SK-N-SH treated with all-trans-retinoic acid at 6 μM for 48 hours (cell line): ENCODE results near the gene EDEM1.

Experiments used
- ATAC-seq: fragments of 200-7000 bp; cut with Tn5 transposase; 3 replicates; pipeline ENCODE4 v1.9.1; 2020; ENCODE audit warnings: mild to moderate bottlenecking, moderate library complexity
- ARNTL ChIP-seq: fragments of 450-650 bp; formaldehyde crosslinking; IDR thresholded peaks from 2 replicates; pipeline ENCODE4 v1.5.0; 2020; ENCODE audit warnings: low read depth, mild to moderate bottlenecking, moderate library complexity, borderline replicate concordance
- BACH2 ChIP-seq: fragments of 250-450 bp; sonication (Bioruptor Pico); IDR thresholded peaks from 2 replicates; pipeline ENCODE4 v1.9.0; 2021; ENCODE audit warnings: mild to moderate bottlenecking, borderline replicate concordance
- CSDC2 ChIP-seq: fragments of 250-450 bp; sonication (Bioruptor Pico); IDR thresholded peaks from 2 replicates; pipeline ENCODE4 v1.5.0; 2020; ENCODE audit warnings: mild to moderate bottlenecking, moderate library complexity
- ESRRG ChIP-seq: fragments of 250-450 bp; sonication (Bioruptor Pico); IDR thresholded peaks from 2 replicates; pipeline ENCODE4 v1.6.1; 2021; ENCODE audit warnings: mild to moderate bottlenecking
- GLIS3 ChIP-seq: fragments of 250-450 bp; sonication (Bioruptor Pico); IDR thresholded peaks from 2 replicates; pipeline ENCODE4 v1.5.0; 2020; ENCODE audit warnings: mild to moderate bottlenecking, moderate library complexity
- OSR1 ChIP-seq: fragments of 250-450 bp; sonication (Bioruptor Pico); IDR thresholded peaks from 2 replicates; pipeline ENCODE4 v1.8.0; 2022; ENCODE audit warnings: moderate library complexity, mild to moderate bottlenecking, inconsistent platforms
- PATZ1 ChIP-seq: fragments of 250-450 bp; sonication (Bioruptor Pico); IDR thresholded peaks from 2 replicates; pipeline ENCODE4 v1.8.0; 2020; ENCODE audit warnings: mild to moderate bottlenecking, moderate library complexity, borderline replicate concordance
- PPARA ChIP-seq: fragments of 250-450 bp; sonication (Bioruptor Pico); IDR thresholded peaks from 2 replicates; pipeline ENCODE4 v1.5.0; 2020; ENCODE audit warnings: mild to moderate bottlenecking, borderline replicate concordance
- RARB ChIP-seq: fragments of 250-450 bp; sonication (Bioruptor Pico); IDR thresholded peaks from 2 replicates; pipeline ENCODE4 v1.8.0; 2021; ENCODE audit warnings: mild to moderate bottlenecking, moderate library complexity
- SNAI2 ChIP-seq: fragments of 250-450 bp; sonication (Bioruptor Pico); IDR thresholded peaks from 2 replicates; pipeline ENCODE4 v1.5.0; 2020; ENCODE audit warnings: mild to moderate bottlenecking, moderate library complexity
- TCF4 ChIP-seq: fragments of 250-450 bp; sonication (Bioruptor Pico); IDR thresholded peaks from 2 replicates; pipeline ENCODE4 v1.8.0; 2021; ENCODE audit warnings: mild to moderate bottlenecking, moderate library complexity, borderline replicate concordance
- TOX ChIP-seq: fragments of 250-450 bp; sonication (Bioruptor Pico); IDR thresholded peaks from 2 replicates; pipeline ENCODE4 v1.8.0; 2021; ENCODE audit warnings: mild to moderate bottlenecking, moderate library complexity, borderline replicate concordance
- TSHZ2 ChIP-seq: fragments of 250-450 bp; sonication (Bioruptor Pico); IDR thresholded peaks from 2 replicates; pipeline ENCODE4 v1.5.0; 2020; ENCODE audit warnings: mild to moderate bottlenecking, moderate library complexity
- ZC3H10 ChIP-seq: fragments of 250-450 bp; sonication (Bioruptor Pico); IDR thresholded peaks from 2 replicates; pipeline ENCODE4 v1.5.1; 2021; ENCODE audit warnings: mild to moderate bottlenecking, moderate library complexity
- ZFP30 ChIP-seq: fragments of 450-650 bp; formaldehyde crosslinking; IDR thresholded peaks from 2 replicates; pipeline ENCODE4 v1.5.0; 2022; ENCODE audit warnings: mild to moderate bottlenecking, moderate library complexity
- ZNF565 ChIP-seq: fragments of 450-650 bp; formaldehyde crosslinking; conservative IDR thresholded peaks from 2 replicates; pipeline ENCODE4 v1.5.0; 2020; ENCODE audit warnings: low read depth, mild to moderate bottlenecking, moderate library complexity
- ZNF70 ChIP-seq: fragments of 450-650 bp; formaldehyde crosslinking; IDR thresholded peaks from 2 replicates; pipeline ENCODE4 v1.5.0; 2020; ENCODE audit warnings: mild to moderate bottlenecking, moderate library complexity
- ZNF8 ChIP-seq: fragments of 450-650 bp; formaldehyde crosslinking; IDR thresholded peaks from 2 replicates; pipeline ENCODE4 v1.5.0; 2020; ENCODE audit warnings: mild to moderate bottlenecking, moderate library complexity
- TF ChIP-seq, protein P1 (sequence below): fragments of 250-450 bp; sonication (Bioruptor Pico); IDR thresholded peaks from 2 replicates; pipeline ENCODE4 v1.5.1; 2021; ENCODE audit warnings: mild to moderate bottlenecking, moderate library complexity
- TF ChIP-seq, protein P2 (sequence below): fragments of 250-450 bp; sonication (Bioruptor Pico); IDR thresholded peaks from 2 replicates; pipeline ENCODE4 v1.5.1; 2020; ENCODE audit warnings: low read depth, mild to moderate bottlenecking, moderate library complexity
- TF ChIP-seq, protein P3 (sequence below): fragments of 250-450 bp; sonication (Bioruptor Pico); IDR thresholded peaks from 2 replicates; pipeline ENCODE4 v1.8.0; 2021; ENCODE audit warnings: low read depth, mild to moderate bottlenecking, moderate library complexity, borderline replicate concordance

The EDEM1 gene

DNA sequence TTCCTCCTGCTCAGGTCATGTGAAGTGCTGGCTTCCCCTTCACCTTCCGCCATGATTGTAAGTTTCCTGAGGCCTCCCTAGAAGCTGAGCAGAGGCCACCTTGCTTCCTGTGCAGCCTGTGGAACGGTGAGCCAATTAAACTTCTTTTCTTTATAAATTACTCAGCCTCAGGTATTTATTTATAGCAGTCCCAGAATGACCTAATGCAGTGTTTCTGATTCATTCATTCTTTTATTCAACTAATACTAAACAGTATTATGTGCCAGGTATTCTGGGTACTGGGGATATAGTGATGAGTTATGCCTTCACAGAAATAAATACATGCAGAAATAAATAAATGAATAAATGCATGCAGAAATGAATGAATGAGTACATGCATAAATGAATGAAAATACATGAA is 41.9 kb downstream of the EDEM1 start:
- TF ChIP-seq TSHZ2 (CRISPR knock-in tag) (no peak), PPARA (CRISPR knock-in tag) (no peak), ZNF565 (CRISPR knock-in tag) (no peak), CSDC2 (CRISPR knock-in tag) (no peak), ZNF70 (CRISPR knock-in tag) (no peak), TCF4 (CRISPR knock-in tag) (no peak), RARB (CRISPR knock-in tag) (no peak), PATZ1 (CRISPR knock-in tag) (no peak), ESRRG (CRISPR knock-in tag) (no peak), ZNF8 (CRISPR knock-in tag) (no peak), TOX (CRISPR knock-in tag) (no peak), ZC3H10 (CRISPR knock-in tag) (no peak), ARNTL (no peak), OSR1 (CRISPR knock-in tag) (no peak), ZFP30 (CRISPR knock-in tag) (no peak), SNAI2 (CRISPR knock-in tag) (no peak)
- TF ChIP-seq, protein P1, sequence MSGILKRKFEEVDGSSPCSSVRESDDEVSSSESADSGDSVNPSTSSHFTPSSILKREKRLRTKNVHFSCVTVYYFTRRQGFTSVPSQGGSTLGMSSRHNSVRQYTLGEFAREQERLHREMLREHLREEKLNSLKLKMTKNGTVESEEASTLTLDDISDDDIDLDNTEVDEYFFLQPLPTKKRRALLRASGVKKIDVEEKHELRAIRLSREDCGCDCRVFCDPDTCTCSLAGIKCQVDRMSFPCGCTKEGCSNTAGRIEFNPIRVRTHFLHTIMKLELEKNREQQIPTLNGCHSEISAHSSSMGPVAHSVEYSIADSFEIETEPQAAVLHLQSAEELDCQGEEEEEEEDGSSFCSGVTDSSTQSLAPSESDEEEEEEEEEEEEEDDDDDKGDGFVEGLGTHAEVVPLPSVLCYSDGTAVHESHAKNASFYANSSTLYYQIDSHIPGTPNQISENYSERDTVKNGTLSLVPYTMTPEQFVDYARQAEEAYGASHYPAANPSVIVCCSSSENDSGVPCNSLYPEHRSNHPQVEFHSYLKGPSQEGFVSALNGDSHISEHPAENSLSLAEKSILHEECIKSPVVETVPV: no peak
- TF ChIP-seq, protein P2, sequence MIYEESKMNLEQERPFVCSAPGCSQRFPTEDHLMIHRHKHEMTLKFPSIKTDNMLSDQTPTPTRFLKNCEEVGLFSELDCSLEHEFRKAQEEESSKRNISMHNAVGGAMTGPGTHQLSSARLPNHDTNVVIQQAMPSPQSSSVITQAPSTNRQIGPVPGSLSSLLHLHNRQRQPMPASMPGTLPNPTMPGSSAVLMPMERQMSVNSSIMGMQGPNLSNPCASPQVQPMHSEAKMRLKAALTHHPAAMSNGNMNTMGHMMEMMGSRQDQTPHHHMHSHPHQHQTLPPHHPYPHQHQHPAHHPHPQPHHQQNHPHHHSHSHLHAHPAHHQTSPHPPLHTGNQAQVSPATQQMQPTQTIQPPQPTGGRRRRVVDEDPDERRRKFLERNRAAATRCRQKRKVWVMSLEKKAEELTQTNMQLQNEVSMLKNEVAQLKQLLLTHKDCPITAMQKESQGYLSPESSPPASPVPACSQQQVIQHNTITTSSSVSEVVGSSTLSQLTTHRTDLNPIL (CRISPR knock-in tag): no peak
- ATAC-seq: no peak

GRCh38 chr3:5231074-5231473 is 43.6 kb downstream of the EDEM1 start:
- ATAC-seq: no peak

More at GRCh38 chr3:5231074-5231473, 43.6 kb downstream of the EDEM1 start:
- TF ChIP-seq PPARA (CRISPR knock-in tag) (no peak), TCF4 (CRISPR knock-in tag) (no peak), ARNTL (no peak), TOX (CRISPR knock-in tag) (no peak), TSHZ2 (CRISPR knock-in tag) (no peak), RARB (CRISPR knock-in tag) (no peak), ZNF8 (CRISPR knock-in tag) (no peak), PATZ1 (CRISPR knock-in tag) (no peak), ZNF565 (CRISPR knock-in tag) (no peak), GLIS3 (no peak), SNAI2 (CRISPR knock-in tag) (no peak), ZC3H10 (CRISPR knock-in tag) (no peak), ESRRG (CRISPR knock-in tag) (no peak), BACH2 (CRISPR knock-in tag) (no peak), ZFP30 (CRISPR knock-in tag) (no peak), CSDC2 (CRISPR knock-in tag) (no peak), ZNF70 (CRISPR knock-in tag) (no peak)
- TF ChIP-seq, protein P1: no peak
- TF ChIP-seq, protein P3, sequence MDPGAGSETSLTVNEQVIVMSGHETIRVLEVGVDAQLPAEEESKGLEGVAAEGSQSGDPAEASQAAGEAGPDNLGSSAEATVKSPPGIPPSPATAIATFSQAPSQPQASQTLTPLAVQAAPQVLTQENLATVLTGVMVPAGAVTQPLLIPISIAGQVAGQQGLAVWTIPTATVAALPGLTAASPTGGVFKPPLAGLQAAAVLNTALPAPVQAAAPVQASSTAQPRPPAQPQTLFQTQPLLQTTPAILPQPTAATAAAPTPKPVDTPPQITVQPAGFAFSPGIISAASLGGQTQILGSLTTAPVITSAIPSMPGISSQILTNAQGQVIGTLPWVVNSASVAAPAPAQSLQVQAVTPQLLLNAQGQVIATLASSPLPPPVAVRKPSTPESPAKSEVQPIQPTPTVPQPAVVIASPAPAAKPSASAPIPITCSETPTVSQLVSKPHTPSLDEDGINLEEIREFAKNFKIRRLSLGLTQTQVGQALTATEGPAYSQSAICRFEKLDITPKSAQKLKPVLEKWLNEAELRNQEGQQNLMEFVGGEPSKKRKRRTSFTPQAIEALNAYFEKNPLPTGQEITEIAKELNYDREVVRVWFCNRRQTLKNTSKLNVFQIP (CRISPR knock-in tag): no peak
- TF ChIP-seq, all 23 proteins: peak for 0
